Karpas-422 (cell line): ENCODE measurements around the gene PDE8B. TPM values are rescaled to one million over a fixed set of nuclear protein-coding genes. Genes with fewer than 3 reads are reported as not detected.

Experiments
- DNase-seq: peaks from one replicate; pipeline ENCODE4 v3.0.0-alpha.2; 2015
- H2AFZ ChIP-seq: fragments of 200-600 bp; sonication (generic); 2 replicates; pipeline ENCODE4 v1.6.1; 2014; ENCODE audit warnings: antibody characterized with exemption, low read length, mixed read lengths
- H3K27ac ChIP-seq: fragments of 200-600 bp; sonication (generic); 2 replicates; pipeline ENCODE4 v1.5.1; 2014; ENCODE audit warnings: mild to moderate bottlenecking, low read length, moderate library complexity
- H3K27me3 ChIP-seq: fragments of 200-600 bp; sonication (generic); 2 replicates; pipeline ENCODE4 v1.6.1; 2014; ENCODE audit warnings: low read length, mixed read lengths
- H3K36me3 ChIP-seq: fragments of 200-600 bp; sonication (generic); 2 replicates; pipeline ENCODE4 v1.6.1; 2014; ENCODE audit warnings: low read length, mixed read lengths; ENCODE audit not compliant: insufficient read depth
- H3K4me1 ChIP-seq: fragments of 200-600 bp; sonication (generic); 2 replicates; pipeline ENCODE4 v1.6.1; 2014; ENCODE audit warnings: mild to moderate bottlenecking, low read length, mixed read lengths
- H3K4me2 ChIP-seq: fragments of 200-600 bp; sonication (generic); 2 replicates; pipeline ENCODE4 v1.6.1; 2014; ENCODE audit warnings: low read length, low read depth, mild to moderate bottlenecking; ENCODE audit not compliant: poor library complexity, severe bottlenecking
- H3K4me3 ChIP-seq: fragments of 200-600 bp; sonication (generic); 2 replicates; pipeline ENCODE4 v1.5.1; 2014; ENCODE audit warnings: mild to moderate bottlenecking, antibody characterized with exemption, low read length, mixed read lengths
- H3K79me2 ChIP-seq: fragments of 200-600 bp; sonication (generic); 2 replicates; pipeline ENCODE4 v1.6.1; 2014; ENCODE audit warnings: mild to moderate bottlenecking, low read length, mixed read lengths
- H3K9ac ChIP-seq: fragments of 200-600 bp; sonication (generic); 2 replicates; pipeline ENCODE4 v1.6.0; 2014; ENCODE audit warnings: low read length
- H3K9me2 ChIP-seq: fragments of 200-600 bp; sonication (generic), shearing (Covaris generic); replicated peaks from 2 replicates; pipeline ENCODE4 v1.6.0; 2014; ENCODE audit warnings: mild to moderate bottlenecking, low read length, moderate library complexity; ENCODE audit not compliant: insufficient read depth
- H3K9me3 ChIP-seq: fragments of 300-700, 200-600 bp; sonication (generic); 2 replicates; pipeline ENCODE4 v1.6.1; 2014; ENCODE audit warnings: low read length, mixed read lengths
- H4K20me1 ChIP-seq: fragments of 200-600 bp; sonication (generic); 2 replicates; pipeline ENCODE4 v1.6.1; 2014; ENCODE audit warnings: mild to moderate bottlenecking, antibody characterized with exemption, low read length, low read depth; ENCODE audit not compliant: insufficient read depth
- total RNA-seq: library from RNA; depleted of rRNA; stranded (reverse); fragments of >200 nt; shearing (Covaris generic); gene quantifications from 2 replicates; pipeline ENCODE4 v1.2.3, GENCODE V29; 2014; ENCODE audit warnings: low replicate concordance

PDE8B gene
- total RNA-seq, 1 experiment from 2014 or later: 0.15 TPM

DNA sequence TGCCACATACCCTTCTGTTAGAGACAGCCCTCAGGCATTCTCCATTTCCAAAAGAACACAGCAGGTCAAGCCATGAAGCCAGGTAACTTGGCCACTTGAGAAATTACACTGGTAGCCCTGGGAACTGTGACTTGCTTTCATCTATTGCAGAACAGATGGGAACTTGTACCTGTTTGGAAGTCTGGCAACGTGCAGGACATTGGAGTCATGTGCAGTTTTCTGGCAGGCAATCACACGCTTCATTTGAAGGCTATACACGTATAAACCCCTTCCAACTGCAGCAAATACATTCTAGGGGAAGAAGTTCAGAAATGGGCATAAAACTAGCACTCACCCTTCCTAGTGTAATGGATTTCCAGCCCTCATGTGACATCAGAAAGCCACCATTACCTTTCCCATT lies 227.6 kb downstream of the PDE8B start:
- H4K20me1 ChIP-seq: no peaks in the 10 kb centered on the region
- no peaks in the 10 kb centered on the region for H3K79me2 ChIP-seq
- no peak overlapping the region for H3K27ac ChIP-seq
- no peak overlapping the region for H3K9ac ChIP-seq
- H2AFZ ChIP-seq: no peak overlapping the region
- no peaks in the 10 kb centered on the region for H3K9me2 ChIP-seq
- DNase-seq: no peak
- H3K4me2 ChIP-seq: no peak overlapping the region
- H3K9me3 ChIP-seq: no peaks in the 10 kb centered on the region
- no peak overlapping the region for H3K4me3 ChIP-seq
- peaks cover 7% of the 10 kb centered on the region; the same call in 1 of the 2 replicates for H3K36me3 ChIP-seq
- no peaks in the 10 kb centered on the region for H3K27me3 ChIP-seq
- no peaks in the 10 kb centered on the region for H3K4me1 ChIP-seq

DNA sequence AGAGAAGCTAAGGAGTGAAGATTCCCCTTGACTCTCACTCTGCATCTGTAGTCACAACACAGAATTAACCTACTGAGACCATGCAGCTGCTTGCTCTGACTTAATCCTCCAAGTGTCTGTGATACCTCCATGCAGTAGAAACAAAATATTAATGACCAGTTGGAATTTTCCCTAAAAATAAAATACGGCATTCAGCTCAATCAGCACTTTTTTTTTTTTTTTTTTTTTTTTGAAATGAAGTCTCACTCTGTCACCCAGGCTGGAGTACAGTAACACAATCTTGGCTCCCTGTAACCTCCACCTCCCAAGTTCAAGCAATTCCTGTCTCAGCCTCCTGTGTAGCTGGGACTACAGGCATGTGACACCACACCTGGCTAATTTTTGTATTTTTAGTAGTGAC lies 233.2 kb downstream of the PDE8B start:
- DNase-seq: no peak
- Histone ChIP-seq H3K4me2 (no peak overlapping the region), H3K27me3 (no peaks in the 10 kb centered on the region), H3K79me2 (peaks cover 15% of the 10 kb centered on the region), H3K27ac (no peak overlapping the region), H2AFZ (no peak overlapping the region), H3K9me2 (no peaks in the 10 kb centered on the region), H4K20me1 (no peaks in the 10 kb centered on the region), H3K4me3 (no peak overlapping the region), H3K9me3 (no peaks in the 10 kb centered on the region), H3K36me3 (peaks cover 21% of the 10 kb centered on the region), H3K9ac (no peak overlapping the region), H3K4me1 (no peaks in the 10 kb centered on the region)

GRCh38 chr5:77444356-77444755 lies 233.9 kb downstream of the PDE8B start:
- Histone ChIP-seq H3K9me2 (no peaks in the 10 kb centered on the region), H3K4me3 (no peak overlapping the region), H3K9me3 (no peaks in the 10 kb centered on the region), H3K27me3 (no peaks in the 10 kb centered on the region), H4K20me1 (no peaks in the 10 kb centered on the region), H3K79me2 (peaks cover 19% of the 10 kb centered on the region), H3K36me3 (peaks cover 27% of the 10 kb centered on the region), H3K9ac (no peak overlapping the region), H3K27ac (no peak overlapping the region), H2AFZ (no peak overlapping the region), H3K4me2 (no peak overlapping the region), H3K4me1 (peaks cover 1% of the 10 kb centered on the region; the same call in 1 of the 2 replicates)
- no peak for DNase-seq

DNA sequence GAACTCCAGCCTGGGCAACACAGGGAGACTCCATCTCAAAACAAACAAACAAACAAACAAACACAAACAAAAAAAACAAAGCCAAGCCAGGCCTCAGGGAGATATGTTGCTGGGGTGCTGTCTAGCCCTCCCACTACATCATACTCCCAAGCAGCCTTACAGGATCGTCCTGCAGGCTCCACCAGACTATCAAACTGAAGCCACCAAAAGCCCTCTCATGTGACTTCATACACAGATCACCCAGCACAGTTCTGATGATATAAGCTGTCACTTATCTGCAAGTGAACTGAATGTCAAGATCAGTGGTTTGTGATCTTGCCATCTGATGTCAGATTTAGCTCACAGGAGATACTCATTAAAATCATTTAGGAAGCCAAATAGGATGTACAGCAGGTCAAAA lies 238.4 kb downstream of the PDE8B start:
- no peak overlapping the region for H3K4me3 ChIP-seq
- peaks cover 33% of the 10 kb centered on the region for H3K36me3 ChIP-seq
- H4K20me1 ChIP-seq: no peaks in the 10 kb centered on the region
- no peak overlapping the region for H3K27ac ChIP-seq
- H3K4me2 ChIP-seq: no peak overlapping the region
- no peaks in the 10 kb centered on the region for H3K9me3 ChIP-seq
- peaks cover 3% of the 10 kb centered on the region; the same call in 1 of the 2 replicates for H3K4me1 ChIP-seq
- H3K79me2 ChIP-seq: peaks cover 36% of the 10 kb centered on the region
- H3K27me3 ChIP-seq: no peaks in the 10 kb centered on the region
- H3K9me2 ChIP-seq: no peaks in the 10 kb centered on the region
- H3K9ac ChIP-seq: no peak overlapping the region
- DNase-seq: no peak
- H2AFZ ChIP-seq: no peak overlapping the region

- H3K36me3 ChIP-seq: peaks cover 33% of the 10 kb centered on the region
- H3K27ac ChIP-seq: no peak overlapping the region
- DNase-seq: no peak
- no peaks in the 10 kb centered on the region for H3K27me3 ChIP-seq
- H3K9me3 ChIP-seq: no peaks in the 10 kb centered on the region
- no peak overlapping the region for H2AFZ ChIP-seq
- H3K79me2 ChIP-seq: peaks cover 32% of the 10 kb centered on the region
- H3K9ac ChIP-seq: no peak overlapping the region
- H3K4me2 ChIP-seq: no peak overlapping the region
- no peaks in the 10 kb centered on the region for H4K20me1 ChIP-seq
- no peak overlapping the region for H3K4me3 ChIP-seq
- H3K4me1 ChIP-seq: peaks cover 3% of the 10 kb centered on the region; the same call in 1 of the 2 replicates
- H3K9me2 ChIP-seq: no peaks in the 10 kb centered on the region
These were observed 238.8 kb downstream of the PDE8B start for GRCh38 chr5:77449277-77449676.

- Histone ChIP-seq H3K9me2 (no peaks in the 10 kb centered on the region), H3K4me3 (no peak overlapping the region), H3K27ac (no peak overlapping the region), H3K9me3 (no peaks in the 10 kb centered on the region), H3K27me3 (no peaks in the 10 kb centered on the region), H3K4me2 (no peak overlapping the region), H3K4me1 (peaks cover 3% of the 10 kb centered on the region; the same call in 1 of the 2 replicates), H2AFZ (no peak overlapping the region), H3K9ac (no peak overlapping the region), H3K79me2 (peaks cover 31% of the 10 kb centered on the region), H3K36me3 (peaks cover 30% of the 10 kb centered on the region), H4K20me1 (no peaks in the 10 kb centered on the region)
- no peak for DNase-seq
These were observed 239.5 kb downstream of the PDE8B start for GRCh38 chr5:77449981-77450380.

DNA sequence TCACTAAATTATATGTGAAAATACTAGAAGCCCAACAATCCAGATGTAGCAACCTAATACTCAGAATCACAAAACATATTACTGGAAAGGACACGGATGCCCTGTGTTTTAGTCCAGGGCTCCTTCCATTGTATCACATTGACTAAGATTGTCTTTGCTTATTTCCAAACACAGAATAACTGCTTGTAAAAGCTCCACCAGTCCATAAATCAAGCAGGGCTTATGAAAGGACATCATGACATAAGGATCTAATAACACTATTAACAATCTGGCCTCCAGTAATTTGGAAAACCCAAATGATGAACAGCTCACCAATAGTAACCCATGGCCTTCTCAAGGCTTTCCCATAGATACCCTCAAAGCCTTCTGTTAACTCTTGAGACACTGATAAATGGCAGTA lies 241.9 kb downstream of the PDE8B start:
- Histone ChIP-seq H3K36me3 (peaks cover 29% of the 10 kb centered on the region), H3K4me2 (no peak overlapping the region), H3K9me3 (no peaks in the 10 kb centered on the region), H4K20me1 (no peaks in the 10 kb centered on the region), H3K4me3 (no peak overlapping the region), H3K9ac (no peak overlapping the region), H3K27ac (no peak overlapping the region), H2AFZ (no peak overlapping the region), H3K9me2 (no peaks in the 10 kb centered on the region), H3K79me2 (peaks cover 31% of the 10 kb centered on the region), H3K27me3 (no peaks in the 10 kb centered on the region), H3K4me1 (peaks cover 3% of the 10 kb centered on the region; the same call in 1 of the 2 replicates)
- no peak for DNase-seq

- Histone ChIP-seq H3K4me1 (peaks cover 3% of the 10 kb centered on the region; the same call in 1 of the 2 replicates), H2AFZ (no peak overlapping the region), H3K9ac (no peak overlapping the region), H3K27me3 (no peaks in the 10 kb centered on the region), H3K9me3 (no peaks in the 10 kb centered on the region), H3K79me2 (peaks cover 22% of the 10 kb centered on the region; the same call in 1 of the 2 replicates), H4K20me1 (no peaks in the 10 kb centered on the region), H3K4me2 (no peak overlapping the region), H3K27ac (no peak overlapping the region), H3K9me2 (no peaks in the 10 kb centered on the region), H3K4me3 (no peak overlapping the region), H3K36me3 (peaks cover 11% of the 10 kb centered on the region)
- no peak for DNase-seq
These were observed 243.6 kb downstream of the PDE8B start for GRCh38 chr5:77454123-77454522.

DNA sequence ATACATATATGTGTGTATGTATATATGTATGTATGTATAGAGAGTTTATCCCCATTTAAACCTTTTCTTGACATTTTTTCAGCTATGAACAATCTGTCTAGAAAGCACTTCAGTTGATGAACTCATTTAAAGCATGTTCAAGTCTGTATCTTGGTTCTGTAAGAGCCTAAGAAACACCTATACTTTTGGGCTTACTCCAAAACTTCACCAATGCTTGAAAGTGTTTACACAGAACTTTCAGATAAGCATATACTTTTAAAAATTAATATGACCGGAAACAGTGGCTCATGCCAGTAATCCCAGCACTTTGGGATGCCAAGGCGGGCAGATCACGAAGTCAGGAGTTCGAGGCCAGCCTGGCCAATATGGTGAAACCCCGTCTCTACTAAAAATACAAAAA lies 250.8 kb downstream of the PDE8B start:
- DNase-seq: no peak
- no peaks in the 10 kb centered on the region for H3K27me3 ChIP-seq
- no peaks in the 10 kb centered on the region for H3K9me2 ChIP-seq
- H3K36me3 ChIP-seq: peaks cover 14% of the 10 kb centered on the region; the same call in 1 of the 2 replicates
- H3K79me2 ChIP-seq: peaks cover 44% of the 10 kb centered on the region
- no peak overlapping the region for H2AFZ ChIP-seq
- H3K27ac ChIP-seq: no peak overlapping the region
- peaks cover 28% of the 10 kb centered on the region for H3K4me1 ChIP-seq
- H3K4me3 ChIP-seq: no peak overlapping the region
- H3K9ac ChIP-seq: no peak overlapping the region
- no peak overlapping the region for H3K4me2 ChIP-seq
- no peaks in the 10 kb centered on the region for H4K20me1 ChIP-seq
- no peaks in the 10 kb centered on the region for H3K9me3 ChIP-seq
